Stimulated activated CD8-positive, alpha-beta memory T cell treated with anti-CD3 and anti-CD28 coated beads, Interleukin-7, amount 100 ng/mL, for 48 hours (primary cell): Measurements from ENCODE around the gene KLRB1.
"Not testable (repeated sequence)": the region's sequence is repeated elsewhere in the genome, so short reads cannot be mapped to it uniquely, and the experiment has no call there.

Experiments used
- DNase-seq, 2 donors: peaks; one replicate each; pipeline ENCODE4 v3.0.0-alpha.2; 2020; ENCODE audit warnings: low read depth in 1 of 2; ENCODE audit errors: extremely low read depth in 1 of 2

Gene KLRB1

GRCh38 chr12:9625019-9625418, 17.3 kb upstream of the KLRB1 start:
- no peak for DNase-seq

GRCh38 chr12:9619411-9620179, 11.9 kb upstream of the KLRB1 start:
- no peak for DNase-seq

GRCh38 chr12:9618906-9619305, 11.2 kb upstream of the KLRB1 start:
- not testable (repeated sequence) for DNase-seq

GRCh38 chr12:9617124-9617523, 9.4 kb upstream of the KLRB1 start:
- no peak for DNase-seq

GRCh38 chr12:9615420-9616136, 7.9 kb upstream of the KLRB1 start:
- no peak for DNase-seq

- not testable (repeated sequence) for DNase-seq
Observed at GRCh38 chr12:9610606-9611005, 2.9 kb upstream of the KLRB1 start.

- no peak for DNase-seq
Observed at GRCh38 chr12:9606736-9607372, 862 bp downstream of the KLRB1 start.

GRCh38 chr12:9606247-9606646, 1.5 kb downstream of the KLRB1 start:
- DNase-seq, result no peak

- no peak for DNase-seq
Observed at GRCh38 chr12:9605483-9605882, 2.2 kb downstream of the KLRB1 start.

GRCh38 chr12:9604287-9604686, 3.4 kb downstream of the KLRB1 start:
- DNase-seq, result no peak

- DNase-seq, result not testable (repeated sequence)
Observed at GRCh38 chr12:9600426-9600825, 7.3 kb downstream of the KLRB1 start.

GRCh38 chr12:9598363-9598762, 9.4 kb downstream of the KLRB1 start:
- no peak for DNase-seq

- DNase-seq, result no peak
Observed at GRCh38 chr12:9597365-9597764, 10.4 kb downstream of the KLRB1 start.

GRCh38 chr12:9590441-9590840, 17.3 kb downstream of the KLRB1 start:
- no peak for DNase-seq

- no peak for DNase-seq
Observed at GRCh38 chr12:9588749-9589148, 19.0 kb downstream of the KLRB1 start.

GRCh38 chr12:9587987-9588600, 19.6 kb downstream of the KLRB1 start:
- DNase-seq, result no peak

GRCh38 chr12:9577729-9578128, 30.0 kb downstream of the KLRB1 start:
- DNase-seq, result not testable (repeated sequence)

GRCh38 chr12:9567151-9567550, 40.6 kb downstream of the KLRB1 start:
- not testable (repeated sequence) for DNase-seq

- not testable (repeated sequence) for DNase-seq
Observed at GRCh38 chr12:9566113-9566512, 41.6 kb downstream of the KLRB1 start.

- not testable (repeated sequence) for DNase-seq
Observed at GRCh38 chr12:9564418-9564817, 43.3 kb downstream of the KLRB1 start.

- not testable (repeated sequence) for DNase-seq
Observed at GRCh38 chr12:9562841-9563453, 44.8 kb downstream of the KLRB1 start.
